GM23338 (cell line): Measurements from ENCODE around the gene OR5AR1. TPM values are rescaled to one million over a fixed set of nuclear protein-coding genes. Genes with fewer than 3 reads are reported as not detected.

Experiments used
- ATAC-seq: fragments of 200-7000 bp; cut with Tn5 transposase; 3 replicates; pipeline ENCODE4 v1.9.1; 2020
- DNase-seq: peaks from one replicate; pipeline ENCODE4 v3.0.0-alpha.2; 2015; ENCODE audit warnings: low spot score
- H2AFZ ChIP-seq: fragments of 200-600 bp; sonication (generic); 2 replicates; pipeline ENCODE4 v1.8.0; 2016; ENCODE audit warnings: antibody characterized with exemption, mild to moderate bottlenecking, moderate library complexity
- H3F3A ChIP-seq: fragments of 200-600 bp; sonication (generic); replicated peaks from 2 replicates; pipeline ENCODE4 v1.8.0; 2017; ENCODE audit warnings: antibody characterized with exemption, mixed run types, low read depth
- H3K27ac ChIP-seq: fragments of 200-600 bp; sonication (generic); 2 replicates; pipeline ENCODE4 v1.6.1; 2016; ENCODE audit warnings: low read depth
- H3K27me3 ChIP-seq: fragments of 200-600 bp; sonication (generic); 2 replicates; pipeline ENCODE4 v1.8.0; 2016; ENCODE audit warnings: mild to moderate bottlenecking, mixed run types, moderate library complexity; ENCODE audit not compliant: insufficient read depth
- H3K36me3 ChIP-seq: fragments of 200-600 bp; sonication (generic); 2 replicates; pipeline ENCODE4 v1.8.0; 2016; ENCODE audit warnings: mild to moderate bottlenecking; ENCODE audit not compliant: insufficient read depth
- H3K4me1 ChIP-seq: fragments of 200-600 bp; sonication (generic); 2 replicates; pipeline ENCODE4 v1.8.0; 2016; ENCODE audit warnings: mild to moderate bottlenecking, moderate library complexity; ENCODE audit not compliant: insufficient read depth
- H3K4me2 ChIP-seq: fragments of 200-600 bp; sonication (generic); 2 replicates; pipeline ENCODE4 v1.7.1; 2017; ENCODE audit warnings: mixed run types
- H3K4me3 ChIP-seq: fragments of 200-600 bp; sonication (generic); 2 replicates; pipeline ENCODE4 v1.6.1; 2016; ENCODE audit warnings: mixed run types
- H3K79me2 ChIP-seq: fragments of 200-600 bp; sonication (generic); replicated peaks from 2 replicates; pipeline ENCODE4 v1.8.0; 2017; ENCODE audit warnings: mild to moderate bottlenecking; ENCODE audit not compliant: insufficient read depth
- H3K9me2 ChIP-seq: fragments of 200-600 bp; sonication (generic); 2 replicates; pipeline ENCODE4 v1.8.0; 2017; ENCODE audit not compliant: insufficient read depth
- H4K20me1 ChIP-seq: fragments of 200-600 bp; sonication (generic); replicated peaks from 2 replicates; pipeline ENCODE4 v1.8.0; 2017; ENCODE audit warnings: mild to moderate bottlenecking; ENCODE audit not compliant: insufficient read depth
- H3K27ac Mint-ChIP-seq: 2 replicates; pipeline ENCODE4 v1.8.0; 2020; ENCODE audit warnings: inconsistent platforms, mild to moderate bottlenecking, moderate library complexity, mixed read lengths
- H3K27me3 Mint-ChIP-seq: 3 replicates; pipeline ENCODE4 v1.8.0; 2022; ENCODE audit warnings: low read depth, mild to moderate bottlenecking, moderate library complexity, mixed read lengths, inconsistent platforms; ENCODE audit not compliant: insufficient read depth, poor library complexity
- H3K36me3 Mint-ChIP-seq: 3 replicates; pipeline ENCODE4 v1.8.0; 2021; ENCODE audit warnings: low read depth, mild to moderate bottlenecking, inconsistent platforms, moderate library complexity, mixed read lengths
- H3K4me1 Mint-ChIP-seq: 3 replicates; pipeline ENCODE4 v1.8.0; 2020; ENCODE audit warnings: mild to moderate bottlenecking, inconsistent platforms, mixed read lengths
- H3K4me3 Mint-ChIP-seq: 3 replicates; pipeline ENCODE4 v1.8.0; 2021; ENCODE audit warnings: moderate library complexity, mild to moderate bottlenecking, inconsistent platforms, mixed read lengths
- H3K9me3 Mint-ChIP-seq: 3 replicates; pipeline ENCODE4 v1.8.0; 2020; ENCODE audit warnings: moderate library complexity, mild to moderate bottlenecking, inconsistent platforms, mixed read lengths
- CREB1 ChIP-seq: fragments of 250-450 bp; sonication (Bioruptor Pico); IDR thresholded peaks from 2 replicates; pipeline ENCODE4 v1.5.0; 2020; ENCODE audit warnings: low read depth, mild to moderate bottlenecking, moderate library complexity
- EZH2 ChIP-seq: fragments of 200-600 bp; sonication (generic); IDR thresholded peaks from one replicate; pipeline ENCODE4 v1.8.0; 2017; ENCODE audit warnings: antibody characterized with exemption, mild to moderate bottlenecking, low read depth; ENCODE audit not compliant: unreplicated experiment
- JUNB ChIP-seq: IDR thresholded peaks from one replicate; pipeline ENCODE4 v1.6.1; 2016; ENCODE audit warnings: antibody characterized with exemption; ENCODE audit not compliant: unreplicated experiment
- POLR2AphosphoS5 ChIP-seq: IDR thresholded peaks from 2 replicates; pipeline ENCODE4 v1.6.1; 2016; ENCODE audit warnings: antibody characterized with exemption, low read depth
- polyA plus RNA-seq: library from polyadenylated mRNA; unstranded; fragments of >200 nt; fragmentation: Nextera tagmentation; extraction: Ambion mirVana; gene quantifications from 2 replicates; pipeline ENCODE4 v1.2.1, GENCODE V29; 2016
- total RNA-seq: library from RNA; depleted of rRNA; stranded (reverse); fragments of >200 nt; shearing (Covaris generic); gene quantifications from 2 replicates; pipeline ENCODE4 v1.2.3, GENCODE V29; 2014
- TF ChIP-seq, protein P1 (sequence below): fragments of 250-450 bp; sonication (Bioruptor Pico); IDR thresholded peaks from 2 replicates; pipeline ENCODE4 v1.5.0; 2020; ENCODE audit warnings: mild to moderate bottlenecking, moderate library complexity
- TF ChIP-seq, protein P2 (sequence below): IDR thresholded peaks from one replicate; pipeline ENCODE4 v1.6.1; 2018; ENCODE audit warnings: antibody characterized with exemption; ENCODE audit not compliant: unreplicated experiment

The OR5AR1 gene
- total and polyA plus RNA-seq, 2 experiments from 2014 or later: not detected

DNA sequence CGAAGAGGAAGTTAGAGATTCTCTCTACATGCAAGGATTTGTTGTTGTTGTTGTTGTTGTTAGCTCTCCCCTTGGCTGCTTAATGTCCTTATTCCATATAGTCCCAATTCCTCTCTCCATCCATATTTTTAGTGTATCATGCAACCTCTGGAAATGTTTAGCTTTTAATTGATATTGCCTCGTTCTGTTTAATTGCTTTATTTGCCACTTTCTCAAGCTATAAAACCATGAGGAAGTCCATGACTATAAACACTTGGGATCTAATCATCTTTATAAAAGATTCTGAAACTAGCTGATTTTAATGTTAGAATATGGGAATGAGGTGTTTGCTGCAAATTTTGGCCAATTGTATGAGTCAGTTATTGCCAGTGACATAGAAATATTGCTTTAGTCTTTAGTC, 29.9 kb downstream of the OR5AR1 start (continued):
- TF ChIP-seq, protein P1, sequence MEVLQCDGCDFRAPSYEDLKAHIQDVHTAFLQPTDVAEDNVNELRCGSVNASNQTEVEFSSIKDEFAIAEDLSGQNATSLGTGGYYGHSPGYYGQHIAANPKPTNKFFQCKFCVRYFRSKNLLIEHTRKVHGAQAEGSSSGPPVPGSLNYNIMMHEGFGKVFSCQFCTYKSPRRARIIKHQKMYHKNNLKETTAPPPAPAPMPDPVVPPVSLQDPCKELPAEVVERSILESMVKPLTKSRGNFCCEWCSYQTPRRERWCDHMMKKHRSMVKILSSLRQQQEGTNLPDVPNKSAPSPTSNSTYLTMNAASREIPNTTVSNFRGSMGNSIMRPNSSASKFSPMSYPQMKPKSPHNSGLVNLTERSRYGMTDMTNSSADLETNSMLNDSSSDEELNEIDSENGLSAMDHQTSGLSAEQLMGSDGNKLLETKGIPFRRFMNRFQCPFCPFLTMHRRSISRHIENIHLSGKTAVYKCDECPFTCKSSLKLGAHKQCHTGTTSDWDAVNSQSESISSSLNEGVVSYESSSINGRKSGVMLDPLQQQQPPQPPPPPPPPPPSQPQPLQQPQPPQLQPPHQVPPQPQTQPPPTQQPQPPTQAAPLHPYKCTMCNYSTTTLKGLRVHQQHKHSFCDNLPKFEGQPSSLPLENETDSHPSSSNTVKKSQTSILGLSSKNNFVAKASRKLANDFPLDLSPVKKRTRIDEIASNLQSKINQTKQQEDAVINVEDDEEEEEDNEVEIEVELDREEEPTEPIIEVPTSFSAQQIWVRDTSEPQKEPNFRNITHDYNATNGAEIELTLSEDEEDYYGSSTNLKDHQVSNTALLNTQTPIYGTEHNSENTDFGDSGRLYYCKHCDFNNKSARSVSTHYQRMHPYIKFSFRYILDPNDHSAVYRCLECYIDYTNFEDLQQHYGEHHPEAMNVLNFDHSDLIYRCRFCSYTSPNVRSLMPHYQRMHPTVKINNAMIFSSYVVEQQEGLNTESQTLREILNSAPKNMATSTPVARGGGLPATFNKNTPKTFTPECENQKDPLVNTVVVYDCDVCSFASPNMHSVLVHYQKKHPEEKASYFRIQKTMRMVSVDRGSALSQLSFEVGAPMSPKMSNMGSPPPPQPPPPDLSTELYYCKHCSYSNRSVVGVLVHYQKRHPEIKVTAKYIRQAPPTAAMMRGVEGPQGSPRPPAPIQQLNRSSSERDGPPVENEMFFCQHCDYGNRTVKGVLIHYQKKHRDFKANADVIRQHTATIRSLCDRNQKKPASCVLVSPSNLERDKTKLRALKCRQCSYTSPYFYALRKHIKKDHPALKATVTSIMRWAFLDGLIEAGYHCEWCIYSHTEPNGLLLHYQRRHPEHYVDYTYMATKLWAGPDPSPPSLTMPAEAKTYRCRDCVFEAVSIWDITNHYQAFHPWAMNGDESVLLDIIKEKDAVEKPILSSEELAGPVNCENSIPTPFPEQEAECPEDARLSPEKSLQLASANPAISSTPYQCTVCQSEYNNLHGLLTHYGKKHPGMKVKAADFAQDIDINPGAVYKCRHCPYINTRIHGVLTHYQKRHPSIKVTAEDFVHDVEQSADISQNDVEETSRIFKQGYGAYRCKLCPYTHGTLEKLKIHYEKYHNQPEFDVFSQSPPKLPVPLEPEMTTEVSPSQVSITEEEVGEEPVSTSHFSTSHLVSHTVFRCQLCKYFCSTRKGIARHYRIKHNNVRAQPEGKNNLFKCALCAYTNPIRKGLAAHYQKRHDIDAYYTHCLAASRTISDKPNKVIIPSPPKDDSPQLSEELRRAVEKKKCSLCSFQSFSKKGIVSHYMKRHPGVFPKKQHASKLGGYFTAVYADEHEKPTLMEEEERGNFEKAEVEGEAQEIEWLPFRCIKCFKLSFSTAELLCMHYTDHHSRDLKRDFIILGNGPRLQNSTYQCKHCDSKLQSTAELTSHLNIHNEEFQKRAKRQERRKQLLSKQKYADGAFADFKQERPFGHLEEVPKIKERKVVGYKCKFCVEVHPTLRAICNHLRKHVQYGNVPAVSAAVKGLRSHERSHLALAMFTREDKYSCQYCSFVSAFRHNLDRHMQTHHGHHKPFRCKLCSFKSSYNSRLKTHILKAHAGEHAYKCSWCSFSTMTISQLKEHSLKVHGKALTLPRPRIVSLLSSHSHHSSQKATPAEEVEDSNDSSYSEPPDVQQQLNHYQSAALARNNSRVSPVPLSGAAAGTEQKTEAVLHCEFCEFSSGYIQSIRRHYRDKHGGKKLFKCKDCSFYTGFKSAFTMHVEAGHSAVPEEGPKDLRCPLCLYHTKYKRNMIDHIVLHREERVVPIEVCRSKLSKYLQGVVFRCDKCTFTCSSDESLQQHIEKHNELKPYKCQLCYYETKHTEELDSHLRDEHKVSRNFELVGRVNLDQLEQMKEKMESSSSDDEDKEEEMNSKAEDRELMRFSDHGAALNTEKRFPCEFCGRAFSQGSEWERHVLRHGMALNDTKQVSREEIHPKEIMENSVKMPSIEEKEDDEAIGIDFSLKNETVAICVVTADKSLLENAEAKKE (CRISPR knock-in tag): no peak
- no peak for TF ChIP-seq CREB1
- no peak for TF ChIP-seq POLR2AphosphoS5
- no peak for TF ChIP-seq EZH2

DNA sequence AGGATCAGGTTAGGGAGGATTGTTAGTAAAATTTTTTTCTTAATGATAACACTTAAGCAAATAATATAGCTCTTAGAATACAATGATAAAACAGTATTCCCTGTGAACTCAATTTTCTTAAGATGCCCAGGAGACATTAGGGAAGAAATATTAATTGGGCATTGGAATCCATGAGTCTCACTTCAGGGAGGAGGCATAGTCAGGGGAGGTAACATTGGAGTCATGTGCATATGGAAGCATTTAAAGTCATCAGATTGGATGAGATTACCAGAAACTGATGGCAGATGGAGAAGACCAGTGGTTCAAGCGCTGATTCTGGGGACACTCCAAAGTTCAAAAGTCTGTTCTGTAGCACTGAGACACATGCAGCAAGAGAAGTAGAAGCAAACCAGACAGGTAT, 35.3 kb downstream of the OR5AR1 start, which contains the start of gene OR9G1:
Gene OR9G1 (plus strand): TSS at position 301 of the 400 bp plus-strand sequence. CDS start 1,293 bp downstream, outside the sequence.
- H3K9me3 Mint-ChIP-seq: no peaks in the 10 kb centered on the region
- no peak for ATAC-seq
- H3K4me1 Mint-ChIP-seq: peaks cover 11% of the 10 kb centered on the region
- Histone ChIP-seq H3K27me3 (no peaks in the 10 kb centered on the region), H4K20me1 (no peaks in the 10 kb centered on the region), H3F3A (no peaks in the 10 kb centered on the region), H3K27ac (no peak within 1 kb of the TSS), H3K79me2 (no peaks in the 10 kb centered on the region), H3K4me2 (no peak within 1 kb of the TSS), H3K4me1 (no peaks in the 10 kb centered on the region), H3K4me3 (no peak within 1 kb of the TSS), H3K9me2 (peaks cover 13% of the 10 kb centered on the region), H2AFZ (no peak within 1 kb of the TSS), H3K36me3 (no peaks in the 10 kb centered on the region)
- DNase-seq: no peak
- no peaks in the 10 kb centered on the region for H3K36me3 Mint-ChIP-seq
- no peaks in the 10 kb centered on the region for H3K27me3 Mint-ChIP-seq
- H3K27ac Mint-ChIP-seq: no peak within 1 kb of the TSS
- H3K4me3 Mint-ChIP-seq: no peak within 1 kb of the TSS
- TF ChIP-seq, protein P2, sequence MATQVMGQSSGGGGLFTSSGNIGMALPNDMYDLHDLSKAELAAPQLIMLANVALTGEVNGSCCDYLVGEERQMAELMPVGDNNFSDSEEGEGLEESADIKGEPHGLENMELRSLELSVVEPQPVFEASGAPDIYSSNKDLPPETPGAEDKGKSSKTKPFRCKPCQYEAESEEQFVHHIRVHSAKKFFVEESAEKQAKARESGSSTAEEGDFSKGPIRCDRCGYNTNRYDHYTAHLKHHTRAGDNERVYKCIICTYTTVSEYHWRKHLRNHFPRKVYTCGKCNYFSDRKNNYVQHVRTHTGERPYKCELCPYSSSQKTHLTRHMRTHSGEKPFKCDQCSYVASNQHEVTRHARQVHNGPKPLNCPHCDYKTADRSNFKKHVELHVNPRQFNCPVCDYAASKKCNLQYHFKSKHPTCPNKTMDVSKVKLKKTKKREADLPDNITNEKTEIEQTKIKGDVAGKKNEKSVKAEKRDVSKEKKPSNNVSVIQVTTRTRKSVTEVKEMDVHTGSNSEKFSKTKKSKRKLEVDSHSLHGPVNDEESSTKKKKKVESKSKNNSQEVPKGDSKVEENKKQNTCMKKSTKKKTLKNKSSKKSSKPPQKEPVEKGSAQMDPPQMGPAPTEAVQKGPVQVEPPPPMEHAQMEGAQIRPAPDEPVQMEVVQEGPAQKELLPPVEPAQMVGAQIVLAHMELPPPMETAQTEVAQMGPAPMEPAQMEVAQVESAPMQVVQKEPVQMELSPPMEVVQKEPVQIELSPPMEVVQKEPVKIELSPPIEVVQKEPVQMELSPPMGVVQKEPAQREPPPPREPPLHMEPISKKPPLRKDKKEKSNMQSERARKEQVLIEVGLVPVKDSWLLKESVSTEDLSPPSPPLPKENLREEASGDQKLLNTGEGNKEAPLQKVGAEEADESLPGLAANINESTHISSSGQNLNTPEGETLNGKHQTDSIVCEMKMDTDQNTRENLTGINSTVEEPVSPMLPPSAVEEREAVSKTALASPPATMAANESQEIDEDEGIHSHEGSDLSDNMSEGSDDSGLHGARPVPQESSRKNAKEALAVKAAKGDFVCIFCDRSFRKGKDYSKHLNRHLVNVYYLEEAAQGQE: no peak
- TF ChIP-seq JUNB (no peak), EZH2 (no peak)
- TF ChIP-seq, protein P1 (CRISPR knock-in tag): no peak
